Smooth muscle cell (in vitro differentiated cells): ENCODE data around the gene ACAA1. TPM values are rescaled to one million over a fixed set of nuclear protein-coding genes. Genes with fewer than 3 reads are reported as not detected.

Source experiments
- DNase-seq: peaks from one replicate; lab custom pipeline; 2025; ENCODE audit not compliant: unreplicated experiment; lab: John Stamatoyannopoulos, UW
- H2AFZ ChIP-seq: fragments of 200-600 bp; sonication (generic); 2 replicates; pipeline ENCODE4 v1.6.0; 2016; ENCODE audit warnings: antibody characterized with exemption, low read depth, mild to moderate bottlenecking
- H3F3A ChIP-seq: fragments of 200-600 bp; sonication (generic); 2 replicates; pipeline ENCODE4 v1.6.0; 2017; ENCODE audit warnings: antibody characterized with exemption, low read depth
- H3K27ac ChIP-seq: fragments of 200-600 bp; sonication (generic); 2 replicates; pipeline ENCODE4 v1.5.1; 2016; ENCODE audit warnings: low read depth, mild to moderate bottlenecking
- H3K27me3 ChIP-seq: fragments of 200-600 bp; sonication (generic); 2 replicates; pipeline ENCODE4 v1.6.1; 2016; ENCODE audit warnings: low read depth, mild to moderate bottlenecking
- H3K36me3 ChIP-seq: fragments of 200-600 bp; sonication (generic); 2 replicates; pipeline ENCODE4 v1.5.1; 2016; ENCODE audit warnings: low read depth
- H3K4me1 ChIP-seq: fragments of 200-600 bp; sonication (generic); 2 replicates; pipeline ENCODE4 v1.5.1; 2016; ENCODE audit warnings: low read depth
- H3K4me2 ChIP-seq: fragments of 200-600 bp; sonication (generic); 2 replicates; pipeline ENCODE4 v1.6.0; 2016; ENCODE audit warnings: mild to moderate bottlenecking
- H3K4me3 ChIP-seq: fragments of 200-600 bp; sonication (generic); 2 replicates; pipeline ENCODE4 v1.5.1; 2016; ENCODE audit warnings: mild to moderate bottlenecking
- H3K79me2 ChIP-seq: fragments of 200-600 bp; sonication (generic); 2 replicates; pipeline ENCODE4 v1.6.0; 2016; ENCODE audit warnings: low read depth, mild to moderate bottlenecking
- H3K9ac ChIP-seq: fragments of 200-600 bp; sonication (generic); 2 replicates; pipeline ENCODE4 v1.6.0; 2016; ENCODE audit warnings: low read depth
- H3K9me3 ChIP-seq: fragments of 200-600 bp; sonication (generic); replicated peaks from 2 replicates; pipeline ENCODE4 v1.5.1; 2016; ENCODE audit warnings: low read depth
- H4K20me1 ChIP-seq: fragments of 200-600 bp; sonication (generic); 2 replicates; pipeline ENCODE4 v1.6.0; 2016; ENCODE audit warnings: low read depth
- CTCF ChIP-seq: fragments of 200-600 bp; sonication (generic); IDR thresholded peaks from 2 replicates; pipeline ENCODE4 v1.5.1; 2017; ENCODE audit warnings: borderline replicate concordance, mild to moderate bottlenecking, antibody characterized with exemption; ENCODE audit not compliant: insufficient read depth, poor library complexity, severe bottlenecking
- WGBS: methylation state at CpG from one replicate; pipeline ENCODE4 v1.1.7; 2016; ENCODE audit warnings: low lambda C conversion rate; 5-methylcytosine and 5-hydroxymethylcytosine counted together
- polyA plus RNA-seq: library from polyadenylated mRNA; unstranded; fragments of >200 nt; fragmentation: Nextera tagmentation; extraction: Ambion mirVana; gene quantifications from 2 replicates; pipeline ENCODE4 v1.2.1, GENCODE V29; 2016
- total RNA-seq: library from RNA; depleted of rRNA; stranded (reverse); fragments of >200 nt; gene quantifications from 2 replicates; pipeline ENCODE4 v1.2.3, GENCODE V29; 2014

ACAA1 gene
- total and polyA plus RNA-seq, 2 experiments from 2014 or later = 22.7 to 41.8 TPM

- Histone ChIP-seq H3K4me2 (no peak overlapping the region), H3K79me2 (no peaks in the 10 kb centered on the region), H2AFZ (no peak overlapping the region), H3F3A (no peaks in the 10 kb centered on the region), H3K27me3 (no peaks in the 10 kb centered on the region), H3K4me1 (no peaks in the 10 kb centered on the region), H3K9me3 (no peaks in the 10 kb centered on the region), H3K4me3 (no peak overlapping the region), H4K20me1 (peaks cover 39% of the 10 kb centered on the region), H3K27ac (no peak overlapping the region), H3K9ac (no peak overlapping the region), H3K36me3 (peaks cover 4% of the 10 kb centered on the region)
- no peak for TF ChIP-seq CTCF
- DNase-seq = no peak
- 98% methylated on average over 6 of the region's 6 CpGs for WGBS
These were observed 10.6 kb downstream of the ACAA1 start for GRCh38 chr3:38126121-38126892.

- Histone ChIP-seq H3K9me3 (no peaks in the 10 kb centered on the region), H3K4me3 (no peak overlapping the region), H3K79me2 (no peaks in the 10 kb centered on the region), H2AFZ (no peak overlapping the region), H4K20me1 (peaks cover 33% of the 10 kb centered on the region), H3K4me2 (no peak overlapping the region), H3K9ac (no peak overlapping the region), H3K27ac (no peak overlapping the region), H3K27me3 (no peaks in the 10 kb centered on the region), H3F3A (no peaks in the 10 kb centered on the region), H3K4me1 (no peaks in the 10 kb centered on the region), H3K36me3 (peaks cover 4% of the 10 kb centered on the region)
- no peak for DNase-seq
- TF ChIP-seq CTCF = no peak
- WGBS = 98% methylated on average over 11 of the region's 11 CpGs
These were observed 11.4 kb downstream of the ACAA1 start for GRCh38 chr3:38125305-38126120.

GRCh38 chr3:38124324-38125122, 12.4 kb downstream of the ACAA1 start:
- H3K9me3 ChIP-seq = no peaks in the 10 kb centered on the region
- no peaks in the 10 kb centered on the region for H3K27me3 ChIP-seq
- H3K79me2 ChIP-seq = no peaks in the 10 kb centered on the region
- peaks cover 25% of the 10 kb centered on the region for H4K20me1 ChIP-seq
- 95% methylated on average over 7 of the region's 7 CpGs for WGBS
- no peak overlapping the region for H2AFZ ChIP-seq
- H3K36me3 ChIP-seq = peaks cover 4% of the 10 kb centered on the region
- H3K9ac ChIP-seq = no peak overlapping the region
- TF ChIP-seq CTCF = no peak
- no peak overlapping the region for H3K4me3 ChIP-seq
- no peak for DNase-seq
- no peaks in the 10 kb centered on the region for H3K4me1 ChIP-seq
- no peak overlapping the region for H3K4me2 ChIP-seq
- H3F3A ChIP-seq = no peaks in the 10 kb centered on the region
- H3K27ac ChIP-seq = no peak overlapping the region
